Astrocyte (in vitro differentiated cells and primary cell): ENCODE data around the gene TCEANC2. TPM values are rescaled to one million over a fixed set of nuclear protein-coding genes. Genes with fewer than 3 reads are reported as not detected.

Experiments used
- DNase-seq: peaks from one replicate; pipeline ENCODE4 v3.0.0-alpha.2; 2010; ENCODE audit warnings: low read depth
- FAIRE-seq: peaks from 2 replicates; lab custom pipeline; 2011; peaks lifted over from hg19 to GRCh38; lab: Jason Lieb, UNC
- H2AFZ ChIP-seq: 2 replicates; pipeline ENCODE4 v1.6.0; 2012; ENCODE audit warnings: low read depth, low read length, inconsistent platforms
- H3K27ac ChIP-seq: 2 replicates; pipeline ENCODE4 v1.5.1; 2011; ENCODE audit warnings: low read depth, low read length, inconsistent platforms
- H3K27me3 ChIP-seq: 2 replicates; pipeline ENCODE4 v1.6.0; 2011; ENCODE audit warnings: low read length, inconsistent platforms; ENCODE audit not compliant: insufficient read depth
- H3K36me3 ChIP-seq: 2 replicates; pipeline ENCODE4 v1.5.1; 2011; ENCODE audit warnings: low read length, inconsistent platforms; ENCODE audit not compliant: insufficient read depth
- H3K4me1 ChIP-seq: 2 replicates; pipeline ENCODE4 v1.5.1; 2011; ENCODE audit warnings: low read length, inconsistent platforms; ENCODE audit not compliant: insufficient read depth
- H3K4me2 ChIP-seq: 2 replicates; pipeline ENCODE4 v1.6.0; 2012; ENCODE audit warnings: low read length, inconsistent platforms
- H3K4me3 ChIP-seq: 2 replicates; pipeline ENCODE4 v1.5.1; 2011; ENCODE audit warnings: low read depth, mild to moderate bottlenecking, low read length, inconsistent platforms; ENCODE audit not compliant: insufficient read depth
- H3K79me2 ChIP-seq: 2 replicates; pipeline ENCODE4 v1.6.0; 2012; ENCODE audit warnings: mild to moderate bottlenecking, low read length, inconsistent platforms; ENCODE audit not compliant: insufficient read depth
- H3K9ac ChIP-seq: 2 replicates; pipeline ENCODE4 v1.6.0; 2012; ENCODE audit warnings: mild to moderate bottlenecking, low read length, inconsistent platforms
- H3K9me3 ChIP-seq: 2 replicates; pipeline ENCODE4 v1.5.1; 2012; ENCODE audit warnings: low read depth, mild to moderate bottlenecking, low read length, inconsistent platforms; ENCODE audit not compliant: insufficient read depth
- H4K20me1 ChIP-seq: 2 replicates; pipeline ENCODE4 v1.6.0; 2012; ENCODE audit warnings: low read length, inconsistent platforms; ENCODE audit not compliant: insufficient read depth
- H3K27ac Mint-ChIP-seq: one replicate; pipeline ENCODE4 v1.8.0; 2021; ENCODE audit warnings: mild to moderate bottlenecking, mixed read lengths; ENCODE audit not compliant: unreplicated experiment
- H3K27me3 Mint-ChIP-seq: one replicate; pipeline ENCODE4 v1.8.0; 2021; ENCODE audit warnings: low read depth, mixed read lengths; ENCODE audit not compliant: unreplicated experiment
- H3K36me3 Mint-ChIP-seq: one replicate; pipeline ENCODE4 v1.8.0; 2021; ENCODE audit warnings: low read depth, mixed read lengths; ENCODE audit not compliant: unreplicated experiment
- H3K4me1 Mint-ChIP-seq: one replicate; pipeline ENCODE4 v1.8.0; 2021; ENCODE audit warnings: low read depth, mixed read lengths; ENCODE audit not compliant: unreplicated experiment
- H3K4me3 Mint-ChIP-seq: one replicate; pipeline ENCODE4 v1.8.0; 2021; ENCODE audit warnings: mild to moderate bottlenecking, moderate library complexity, mixed read lengths; ENCODE audit not compliant: unreplicated experiment
- H3K9me3 Mint-ChIP-seq: one replicate; pipeline ENCODE4 v1.8.0; 2021; ENCODE audit warnings: mild to moderate bottlenecking, mixed read lengths; ENCODE audit not compliant: unreplicated experiment
- CTCF ChIP-seq: IDR thresholded peaks from 2 replicates; pipeline ENCODE4 v1.5.1; 2011; ENCODE audit warnings: low read depth, mild to moderate bottlenecking, inconsistent platforms, low read length, moderate library complexity; ENCODE audit not compliant: insufficient read depth
- EZH2 ChIP-seq: IDR thresholded peaks from 2 replicates; pipeline ENCODE4 v1.6.1; 2012; ENCODE audit warnings: mild to moderate bottlenecking, low read length, inconsistent platforms; ENCODE audit not compliant: insufficient read depth
- total RNA-seq: library from RNA; stranded (reverse); gene quantifications from 2 replicates; pipeline ENCODE4 v1.2.1, GENCODE V29; 2021

TCEANC2 gene
- total RNA-seq, 1 donor from 2014 or later = 4.6 TPM

- FAIRE-seq = no peak
- Histone ChIP-seq H3K27me3 (no peaks in the 10 kb centered on the region), H3K9me3 (no peaks in the 10 kb centered on the region), H3K79me2 (peaks cover 53% of the 10 kb centered on the region), H3K36me3 (no peaks in the 10 kb centered on the region), H2AFZ (peak overlapping the region; percentile 90), H3K9ac (peak overlapping the region; percentile 96), H3K27ac (peak overlapping the region; percentile 90), H3K4me2 (peak overlapping the region; percentile 98), H3K4me3 (peak overlapping the region; percentile 97), H4K20me1 (peaks cover 15% of the 10 kb centered on the region), H3K4me1 (peaks cover 20% of the 10 kb centered on the region)
- Mint-ChIP-seq H3K9me3 (no peaks in the 10 kb centered on the region), H3K4me1 (peaks cover 10% of the 10 kb centered on the region), H3K27me3 (no peaks in the 10 kb centered on the region), H3K36me3 (no peaks in the 10 kb centered on the region), H3K27ac (no peak overlapping the region), H3K4me3 (no peak overlapping the region)
- no peak for TF ChIP-seq CTCF
- TF ChIP-seq EZH2 = no peak
- DNase-seq = peak; percentile 81
These were observed 926 bp upstream of the TCEANC2 start for GRCh38 chr1:54052431-54052933.

GRCh38 chr1:54053745-54054437 is 483 bp downstream of the TCEANC2 start:
- FAIRE-seq (no peak), DNase-seq (no peak)
- H3K9me3 ChIP-seq = no peaks in the 10 kb centered on the region
- no peaks in the 10 kb centered on the region for H3K27me3 ChIP-seq
- Mint-ChIP-seq H3K36me3 (no peaks in the 10 kb centered on the region), H3K9me3 (no peaks in the 10 kb centered on the region), H3K4me1 (peaks cover 4% of the 10 kb centered on the region), H3K27me3 (no peaks in the 10 kb centered on the region), H3K27ac (no peak overlapping the region), H3K4me3 (no peak overlapping the region)
- H3K27ac ChIP-seq = peak overlapping the region; percentile 90
- peaks cover 15% of the 10 kb centered on the region for H3K4me1 ChIP-seq
- TF ChIP-seq CTCF (no peak), EZH2 (no peak)
- peaks cover 40% of the 10 kb centered on the region for H3K79me2 ChIP-seq
- H3K9ac ChIP-seq = peak overlapping the region; percentile 96
- H4K20me1 ChIP-seq = peaks cover 8% of the 10 kb centered on the region
- H2AFZ ChIP-seq = peak overlapping the region; percentile 89
- H3K36me3 ChIP-seq = no peaks in the 10 kb centered on the region
- peak overlapping the region; percentile 98 for H3K4me2 ChIP-seq
- peak overlapping the region; percentile 97 for H3K4me3 ChIP-seq

- H3K79me2 ChIP-seq = peaks cover 35% of the 10 kb centered on the region
- H2AFZ ChIP-seq = peak overlapping the region; percentile 89
- no peak for FAIRE-seq
- no peak for DNase-seq
- no peaks in the 10 kb centered on the region for H3K27me3 Mint-ChIP-seq
- H3K4me1 ChIP-seq = peaks cover 15% of the 10 kb centered on the region
- H3K9me3 ChIP-seq = no peaks in the 10 kb centered on the region
- H3K36me3 Mint-ChIP-seq = peaks cover 2% of the 10 kb centered on the region
- peak overlapping the region; percentile 98 for H3K4me2 ChIP-seq
- peaks cover 8% of the 10 kb centered on the region for H4K20me1 ChIP-seq
- peak overlapping the region; percentile 97 for H3K4me3 ChIP-seq
- no peaks in the 10 kb centered on the region for H3K27me3 ChIP-seq
- no peak overlapping the region for H3K27ac Mint-ChIP-seq
- peak overlapping the region; percentile 96 for H3K9ac ChIP-seq
- no peak overlapping the region for H3K27ac ChIP-seq
- H3K4me3 Mint-ChIP-seq = no peak overlapping the region
- no peak for TF ChIP-seq CTCF
- TF ChIP-seq EZH2 = no peak
- H3K9me3 Mint-ChIP-seq = no peaks in the 10 kb centered on the region
- peaks cover 4% of the 10 kb centered on the region for H3K4me1 Mint-ChIP-seq
- H3K36me3 ChIP-seq = no peaks in the 10 kb centered on the region
These were observed 986 bp downstream of the TCEANC2 start for GRCh38 chr1:54054438-54054749.
